OCI-LY7 (cell line): ENCODE results near the gene TM9SF4. TPM values are rescaled to one million over a fixed set of nuclear protein-coding genes. Genes with fewer than 3 reads are reported as not detected.
"Not testable (repeated sequence)": the region's sequence is repeated elsewhere in the genome, so short reads cannot be mapped to it uniquely, and the experiment has no call there.

Source experiments
- BruUV-seq: library from RNA; stranded (reverse); fragments of 400-500 nt; replicated peaks from 2 replicates; lab custom pipeline; 2021; lab: Mats Ljungman, UMichigan
- CTCF ChIA-PET: fragments of 300-600 bp; sonication (Branson Sonifier 250); formaldehyde crosslinking; loops from one replicate; lab custom pipeline; 2022; ENCODE audit warnings: antibody characterized with exemption; ENCODE audit not compliant: unreplicated experiment; lab: Charles Lee
- POLR2A ChIA-PET: fragments of 300-600 bp; sonication (Branson Sonifier 250); formaldehyde crosslinking; loops from one replicate; lab custom pipeline; 2022; ENCODE audit warnings: antibody characterized with exemption; lab: Charles Lee
- DNase-seq: peaks from one replicate; pipeline ENCODE4 v3.0.0-alpha.2; 2015; ENCODE audit warnings: low spot score
- H2AFZ ChIP-seq: fragments of 200-600 bp; sonication (generic), shearing (Covaris generic); 2 replicates; pipeline ENCODE4 v1.6.1; 2014; ENCODE audit warnings: mild to moderate bottlenecking, antibody characterized with exemption, low read length, moderate library complexity
- H3K27ac ChIP-seq: fragments of 200-600 bp; sonication (generic); 2 replicates; pipeline ENCODE4 v1.5.1; 2014; ENCODE audit warnings: mixed run types, low read depth, mild to moderate bottlenecking, moderate library complexity, low read length, inconsistent platforms; ENCODE audit not compliant: poor library complexity, severe bottlenecking
- H3K36me3 ChIP-seq: fragments of 200-600 bp; sonication (generic); 2 replicates; pipeline ENCODE4 v1.6.1; 2014; ENCODE audit warnings: mild to moderate bottlenecking, antibody characterized with exemption, low read length, moderate library complexity, mixed read lengths; ENCODE audit not compliant: insufficient read depth
- H3K4me1 ChIP-seq: fragments of 200-600 bp; sonication (generic); 2 replicates; pipeline ENCODE4 v1.5.1; 2014; ENCODE audit warnings: mild to moderate bottlenecking, low read length; ENCODE audit not compliant: insufficient read depth, poor library complexity, severe bottlenecking
- H3K4me2 ChIP-seq: fragments of 200-600 bp; sonication (generic); 2 replicates; pipeline ENCODE4 v1.6.1; 2014; ENCODE audit warnings: mild to moderate bottlenecking, low read length
- H3K4me3 ChIP-seq: fragments of 200-600 bp; sonication (generic); 2 replicates; pipeline ENCODE4 v1.5.1; 2014; ENCODE audit warnings: mild to moderate bottlenecking, low read depth, low read length; ENCODE audit not compliant: poor library complexity, severe bottlenecking
- H3K79me2 ChIP-seq: fragments of 200-600 bp; sonication (generic); 2 replicates; pipeline ENCODE4 v1.6.1; 2016; ENCODE audit warnings: low read depth, mild to moderate bottlenecking, low read length, moderate library complexity, mixed read lengths; ENCODE audit not compliant: insufficient read depth
- H3K9me2 ChIP-seq: fragments of 200-600 bp; sonication (generic); 2 replicates; pipeline ENCODE4 v1.6.1; 2016; ENCODE audit warnings: mild to moderate bottlenecking, low read length, mixed read lengths; ENCODE audit not compliant: insufficient read depth
- H3K9me3 ChIP-seq: fragments of 200-600 bp; sonication (generic); 2 replicates; pipeline ENCODE4 v1.6.1; 2014; ENCODE audit warnings: mild to moderate bottlenecking, mixed run types, low read length, mixed read lengths
- H4K20me1 ChIP-seq: fragments of 200-600 bp; sonication (generic); 2 replicates; pipeline ENCODE4 v1.6.1; 2014; ENCODE audit warnings: mild to moderate bottlenecking, antibody characterized with exemption, low read length, moderate library complexity, mixed read lengths; ENCODE audit not compliant: insufficient read depth
- EZH2phosphoT487 ChIP-seq: fragments of 200-600 bp; sonication (generic); IDR thresholded peaks from 2 replicates; pipeline ENCODE4 v1.6.1; 2018; ENCODE audit warnings: low read depth, borderline replicate concordance, mild to moderate bottlenecking, mixed run types, antibody characterized with exemption, low read length, moderate library complexity, mixed read lengths
- intact Hi-C: fragments of 100-400 bp; cut with micrococcal nuclease; formaldehyde crosslinking; loops from one replicate; pipeline ENCODE4 v1.10.0; 2022; ENCODE audit not compliant: unreplicated experiment
- total RNA-seq, 2 experiments: library from RNA; depleted of rRNA in 1 of 2; stranded (reverse); fragments of >200 nt in 1 of 2; shearing (Covaris generic) in 1 of 2; gene quantifications; 2 replicates each; pipeline ENCODE4 v1.2.3, GENCODE V29; 2014 to 2022
- TF ChIP-seq, protein P1 (sequence below): fragments of 200-600 bp; sonication (generic); conservative IDR thresholded peaks from 2 replicates; pipeline ENCODE4 v1.5.1; 2014; ENCODE audit warnings: mild to moderate bottlenecking, antibody characterized with exemption, low read length, moderate library complexity, mixed read lengths

Gene TM9SF4
- total RNA-seq, 2 experiments from 2014 or later: 20.8 to 38.9 TPM

- H3K79me2 ChIP-seq: peaks cover 10% of the 10 kb centered on the region
- ChIA-PET POLR2A (no interaction called here), CTCF (no interaction called here)
- no peak for DNase-seq
- BruUV-seq: no TSS peak
- no peak overlapping the region for H2AFZ ChIP-seq
- no peak overlapping the region for H3K27ac ChIP-seq
- no peak overlapping the region for H3K4me3 ChIP-seq
- TF ChIP-seq, protein P1, sequence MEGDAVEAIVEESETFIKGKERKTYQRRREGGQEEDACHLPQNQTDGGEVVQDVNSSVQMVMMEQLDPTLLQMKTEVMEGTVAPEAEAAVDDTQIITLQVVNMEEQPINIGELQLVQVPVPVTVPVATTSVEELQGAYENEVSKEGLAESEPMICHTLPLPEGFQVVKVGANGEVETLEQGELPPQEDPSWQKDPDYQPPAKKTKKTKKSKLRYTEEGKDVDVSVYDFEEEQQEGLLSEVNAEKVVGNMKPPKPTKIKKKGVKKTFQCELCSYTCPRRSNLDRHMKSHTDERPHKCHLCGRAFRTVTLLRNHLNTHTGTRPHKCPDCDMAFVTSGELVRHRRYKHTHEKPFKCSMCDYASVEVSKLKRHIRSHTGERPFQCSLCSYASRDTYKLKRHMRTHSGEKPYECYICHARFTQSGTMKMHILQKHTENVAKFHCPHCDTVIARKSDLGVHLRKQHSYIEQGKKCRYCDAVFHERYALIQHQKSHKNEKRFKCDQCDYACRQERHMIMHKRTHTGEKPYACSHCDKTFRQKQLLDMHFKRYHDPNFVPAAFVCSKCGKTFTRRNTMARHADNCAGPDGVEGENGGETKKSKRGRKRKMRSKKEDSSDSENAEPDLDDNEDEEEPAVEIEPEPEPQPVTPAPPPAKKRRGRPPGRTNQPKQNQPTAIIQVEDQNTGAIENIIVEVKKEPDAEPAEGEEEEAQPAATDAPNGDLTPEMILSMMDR: no peak
- TF ChIP-seq EZH2phosphoT487: no peak
- no peak overlapping the region for H3K4me2 ChIP-seq
- H3K36me3 ChIP-seq: peaks cover 76% of the 10 kb centered on the region
- intact Hi-C loops: no loop called here
- no peaks in the 10 kb centered on the region for H3K4me1 ChIP-seq
- H3K9me2 ChIP-seq: no peaks in the 10 kb centered on the region
- H4K20me1 ChIP-seq: peaks cover 5% of the 10 kb centered on the region
- H3K9me3 ChIP-seq: no peaks in the 10 kb centered on the region
Observed at GRCh38 chr20:32193996-32194395, 84.5 kb downstream of the TM9SF4 start.

GRCh38 chr20:32195581-32195980, 86.1 kb downstream of the TM9SF4 start:
- Histone ChIP-seq H2AFZ (no peak overlapping the region), H3K9me3 (no peaks in the 10 kb centered on the region), H3K36me3 (peaks cover 91% of the 10 kb centered on the region), H4K20me1 (peaks cover 5% of the 10 kb centered on the region), H3K4me2 (no peak overlapping the region), H3K79me2 (peaks cover 23% of the 10 kb centered on the region), H3K27ac (no peak overlapping the region), H3K4me3 (no peak overlapping the region), H3K4me1 (no peaks in the 10 kb centered on the region), H3K9me2 (no peaks in the 10 kb centered on the region)
- intact Hi-C loops: no loop called here
- ChIA-PET POLR2A (no interaction called here), CTCF (interaction anchor here (0.5 to 0.6 kb wide), 2 partner anchors 23 to 55 kb away, joined by 3 to 5 read pairs; no protein-coding TSS in a partner anchor)
- no peak for DNase-seq
- TF ChIP-seq, protein P1: no peak
- no peak for TF ChIP-seq EZH2phosphoT487
- BruUV-seq: no TSS peak

DNA sequence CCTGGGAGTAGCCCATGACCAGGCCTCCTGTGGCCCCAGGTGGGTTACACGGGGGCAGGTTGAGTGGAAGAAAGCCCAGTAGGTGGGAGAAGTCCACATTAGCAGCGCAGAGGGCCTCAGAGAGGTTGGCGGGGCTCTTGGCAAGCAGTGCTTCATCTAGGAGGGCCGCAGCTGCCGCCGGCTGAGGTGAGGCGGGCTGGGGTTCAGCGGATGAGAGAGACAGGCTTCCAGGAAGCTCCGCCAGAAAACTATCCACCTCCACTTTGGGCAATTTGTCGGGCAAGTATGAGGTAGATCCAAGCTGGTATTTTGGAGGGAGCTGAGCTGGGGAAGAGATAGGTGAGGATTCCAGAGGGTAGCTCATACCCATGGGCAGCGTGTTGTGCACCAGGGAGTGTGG, 87.1 kb downstream of the TM9SF4 start:
- H3K27ac ChIP-seq, H3K9me3 ChIP-seq, H3K4me3 ChIP-seq, DNase-seq, H4K20me1 ChIP-seq, H3K4me1 ChIP-seq, H2AFZ ChIP-seq, BruUV-seq, H3K9me2 ChIP-seq, POLR2A ChIA-PET, H3K4me2 ChIP-seq, intact Hi-C loops: not testable (repeated sequence)
- Histone ChIP-seq H3K79me2 (peaks cover 33% of the 10 kb centered on the region), H3K36me3 (peaks cover 98% of the 10 kb centered on the region)
- CTCF ChIA-PET: interaction anchor here (0.6 kb wide), 1 partner anchor 104 kb away, joined by 3 read pairs; no protein-coding TSS in a partner anchor
